ENCODE results near the gene PLEKHA8. TPM values are rescaled to one million over a fixed set of nuclear protein-coding genes. Genes with fewer than 3 reads are reported as not detected.

The PLEKHA8 gene
- total and polyA plus RNA-seq, 10 of the 15 experiments (the other 5 are each of a cell fraction or from before 2014, with no cell fraction given) = 1.1 to 13.2 (median 5.7) TPM

DNA sequence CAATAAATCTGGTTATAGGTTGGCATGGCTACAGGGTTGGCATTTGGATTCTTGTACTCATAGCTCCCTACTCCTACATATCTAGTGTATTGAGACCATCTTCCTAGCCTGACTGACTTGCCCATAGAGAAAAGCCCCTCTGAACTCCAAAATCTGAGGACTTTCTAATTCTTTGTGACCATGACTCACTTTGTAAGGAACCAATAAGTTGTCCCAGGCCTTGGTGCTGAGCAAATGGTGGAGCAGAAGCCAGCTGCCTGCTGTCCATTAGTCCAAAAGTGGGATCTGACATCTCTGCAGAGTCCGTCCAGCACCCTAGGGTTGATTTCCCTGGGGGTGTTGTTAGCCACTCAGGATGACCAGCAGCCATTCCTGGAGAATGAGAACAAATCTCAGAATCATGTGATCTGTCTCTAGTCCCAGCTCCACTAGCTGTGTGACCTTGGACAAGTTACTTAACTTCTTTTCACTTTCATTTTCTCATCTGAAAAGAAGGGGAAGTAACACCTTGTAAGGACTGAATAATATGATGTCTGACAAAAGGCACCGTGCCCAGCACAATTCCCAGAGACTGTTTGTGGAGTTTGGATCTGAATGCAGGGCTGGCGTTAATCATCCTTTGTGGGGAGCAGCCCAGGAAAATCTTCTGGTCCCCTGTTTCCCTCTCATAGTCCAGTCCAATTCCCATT, 150.7 kb downstream of the PLEKHA8 start (continued):
- TF ChIP-seq CEBPB (IDR thresholded peaks at IDR 0.05; ENCODE audit: borderline replicate concordance in 1 of 2, low read depth in 2 of 2, low read length in 2 of 2) = no peak
- TF ChIP-seq RB1 (IDR thresholded peaks at IDR 0.05; ENCODE audit: borderline replicate concordance) = no peak
- no peak for TF ChIP-seq LARP7 (IDR thresholded peaks at IDR 0.05)
- 0 out of 2 replicates have a peak, but pooled peaks have one; percentile 17 for TF ChIP-seq NR2F1 (conservative IDR thresholded peaks at IDR 0.05)
- no peak for TF ChIP-seq JUNB (IDR thresholded peaks at IDR 0.05)
- no peak for TF ChIP-seq BCL11A (IDR thresholded peaks at IDR 0.05; ENCODE audit: low read depth, low read length)
- TF ChIP-seq, protein P1, sequence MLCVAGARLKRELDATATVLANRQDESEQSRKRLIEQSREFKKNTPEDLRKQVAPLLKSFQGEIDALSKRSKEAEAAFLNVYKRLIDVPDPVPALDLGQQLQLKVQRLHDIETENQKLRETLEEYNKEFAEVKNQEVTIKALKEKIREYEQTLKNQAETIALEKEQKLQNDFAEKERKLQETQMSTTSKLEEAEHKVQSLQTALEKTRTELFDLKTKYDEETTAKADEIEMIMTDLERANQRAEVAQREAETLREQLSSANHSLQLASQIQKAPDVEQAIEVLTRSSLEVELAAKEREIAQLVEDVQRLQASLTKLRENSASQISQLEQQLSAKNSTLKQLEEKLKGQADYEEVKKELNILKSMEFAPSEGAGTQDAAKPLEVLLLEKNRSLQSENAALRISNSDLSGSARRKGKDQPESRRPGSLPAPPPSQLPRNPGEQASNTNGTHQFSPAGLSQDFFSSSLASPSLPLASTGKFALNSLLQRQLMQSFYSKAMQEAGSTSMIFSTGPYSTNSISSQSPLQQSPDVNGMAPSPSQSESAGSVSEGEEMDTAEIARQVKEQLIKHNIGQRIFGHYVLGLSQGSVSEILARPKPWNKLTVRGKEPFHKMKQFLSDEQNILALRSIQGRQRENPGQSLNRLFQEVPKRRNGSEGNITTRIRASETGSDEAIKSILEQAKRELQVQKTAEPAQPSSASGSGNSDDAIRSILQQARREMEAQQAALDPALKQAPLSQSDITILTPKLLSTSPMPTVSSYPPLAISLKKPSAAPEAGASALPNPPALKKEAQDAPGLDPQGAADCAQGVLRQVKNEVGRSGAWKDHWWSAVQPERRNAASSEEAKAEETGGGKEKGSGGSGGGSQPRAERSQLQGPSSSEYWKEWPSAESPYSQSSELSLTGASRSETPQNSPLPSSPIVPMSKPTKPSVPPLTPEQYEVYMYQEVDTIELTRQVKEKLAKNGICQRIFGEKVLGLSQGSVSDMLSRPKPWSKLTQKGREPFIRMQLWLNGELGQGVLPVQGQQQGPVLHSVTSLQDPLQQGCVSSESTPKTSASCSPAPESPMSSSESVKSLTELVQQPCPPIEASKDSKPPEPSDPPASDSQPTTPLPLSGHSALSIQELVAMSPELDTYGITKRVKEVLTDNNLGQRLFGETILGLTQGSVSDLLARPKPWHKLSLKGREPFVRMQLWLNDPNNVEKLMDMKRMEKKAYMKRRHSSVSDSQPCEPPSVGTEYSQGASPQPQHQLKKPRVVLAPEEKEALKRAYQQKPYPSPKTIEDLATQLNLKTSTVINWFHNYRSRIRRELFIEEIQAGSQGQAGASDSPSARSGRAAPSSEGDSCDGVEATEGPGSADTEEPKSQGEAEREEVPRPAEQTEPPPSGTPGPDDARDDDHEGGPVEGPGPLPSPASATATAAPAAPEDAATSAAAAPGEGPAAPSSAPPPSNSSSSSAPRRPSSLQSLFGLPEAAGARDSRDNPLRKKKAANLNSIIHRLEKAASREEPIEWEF (IDR thresholded peaks at IDR 0.05; ENCODE audit: insufficient replicate concordance, low read depth, low read length) = no peak
- no peak for TF ChIP-seq SP1 (IDR thresholded peaks at IDR 0.05; ENCODE audit: low read depth, low read length)
- no peak for TF ChIP-seq CREM (IDR thresholded peaks at IDR 0.05; ENCODE audit: low read depth)
- no peak for TF ChIP-seq CBX5 (IDR thresholded peaks at IDR 0.05; ENCODE audit: low read depth)
- no peak for TF ChIP-seq CREB1 (IDR thresholded peaks at IDR 0.05; ENCODE audit: low read depth)
- TF ChIP-seq SREBF2 (IDR thresholded peaks at IDR 0.05; ENCODE audit: low read length) = no peak
- TF ChIP-seq, protein P2, sequence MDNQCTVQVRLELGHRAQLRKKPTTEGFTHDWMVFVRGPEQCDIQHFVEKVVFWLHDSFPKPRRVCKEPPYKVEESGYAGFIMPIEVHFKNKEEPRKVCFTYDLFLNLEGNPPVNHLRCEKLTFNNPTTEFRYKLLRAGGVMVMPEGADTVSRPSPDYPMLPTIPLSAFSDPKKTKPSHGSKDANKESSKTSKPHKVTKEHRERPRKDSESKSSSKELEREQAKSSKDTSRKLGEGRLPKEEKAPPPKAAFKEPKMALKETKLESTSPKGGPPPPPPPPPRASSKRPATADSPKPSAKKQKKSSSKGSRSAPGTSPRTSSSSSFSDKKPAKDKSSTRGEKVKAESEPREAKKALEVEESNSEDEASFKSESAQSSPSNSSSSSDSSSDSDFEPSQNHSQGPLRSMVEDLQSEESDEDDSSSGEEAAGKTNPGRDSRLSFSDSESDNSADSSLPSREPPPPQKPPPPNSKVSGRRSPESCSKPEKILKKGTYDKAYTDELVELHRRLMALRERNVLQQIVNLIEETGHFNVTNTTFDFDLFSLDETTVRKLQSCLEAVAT (IDR thresholded peaks at IDR 0.05) = no peak
- no peak for TF ChIP-seq NFIC (IDR thresholded peaks at IDR 0.05; ENCODE audit: low read depth, low read length)
- no peak for TF ChIP-seq TAF1 (IDR thresholded peaks at IDR 0.05; ENCODE audit: borderline replicate concordance, low read depth, low read length)
- TF ChIP-seq TBL1XR1 (IDR thresholded peaks at IDR 0.05; ENCODE audit: low read depth, low read length) = no peak
- TF ChIP-seq, protein P3, sequence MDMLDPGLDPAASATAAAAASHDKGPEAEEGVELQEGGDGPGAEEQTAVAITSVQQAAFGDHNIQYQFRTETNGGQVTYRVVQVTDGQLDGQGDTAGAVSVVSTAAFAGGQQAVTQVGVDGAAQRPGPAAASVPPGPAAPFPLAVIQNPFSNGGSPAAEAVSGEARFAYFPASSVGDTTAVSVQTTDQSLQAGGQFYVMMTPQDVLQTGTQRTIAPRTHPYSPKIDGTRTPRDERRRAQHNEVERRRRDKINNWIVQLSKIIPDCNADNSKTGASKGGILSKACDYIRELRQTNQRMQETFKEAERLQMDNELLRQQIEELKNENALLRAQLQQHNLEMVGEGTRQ (IDR thresholded peaks at IDR 0.05; ENCODE audit: borderline replicate concordance, low read depth, low read length) = no peak; the same call in 1 of the 2 replicates
- TF ChIP-seq, protein P4, sequence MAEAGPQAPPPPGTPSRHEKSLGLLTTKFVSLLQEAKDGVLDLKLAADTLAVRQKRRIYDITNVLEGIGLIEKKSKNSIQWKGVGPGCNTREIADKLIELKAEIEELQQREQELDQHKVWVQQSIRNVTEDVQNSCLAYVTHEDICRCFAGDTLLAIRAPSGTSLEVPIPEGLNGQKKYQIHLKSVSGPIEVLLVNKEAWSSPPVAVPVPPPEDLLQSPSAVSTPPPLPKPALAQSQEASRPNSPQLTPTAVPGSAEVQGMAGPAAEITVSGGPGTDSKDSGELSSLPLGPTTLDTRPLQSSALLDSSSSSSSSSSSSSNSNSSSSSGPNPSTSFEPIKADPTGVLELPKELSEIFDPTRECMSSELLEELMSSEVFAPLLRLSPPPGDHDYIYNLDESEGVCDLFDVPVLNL (IDR thresholded peaks at IDR 0.05; ENCODE audit: low read depth, low read length) = no peak
- TF ChIP-seq KAT2A (conservative IDR thresholded peaks at IDR 0.05; ENCODE audit: control insufficient read depth, low read depth, low read length) = no peak
- peak; percentile 55 for TF ChIP-seq ATF7 (IDR thresholded peaks at IDR 0.05; ENCODE audit: low read depth)
